ENCODE measurements around the gene TANGO2.

Gene TANGO2

DNA sequence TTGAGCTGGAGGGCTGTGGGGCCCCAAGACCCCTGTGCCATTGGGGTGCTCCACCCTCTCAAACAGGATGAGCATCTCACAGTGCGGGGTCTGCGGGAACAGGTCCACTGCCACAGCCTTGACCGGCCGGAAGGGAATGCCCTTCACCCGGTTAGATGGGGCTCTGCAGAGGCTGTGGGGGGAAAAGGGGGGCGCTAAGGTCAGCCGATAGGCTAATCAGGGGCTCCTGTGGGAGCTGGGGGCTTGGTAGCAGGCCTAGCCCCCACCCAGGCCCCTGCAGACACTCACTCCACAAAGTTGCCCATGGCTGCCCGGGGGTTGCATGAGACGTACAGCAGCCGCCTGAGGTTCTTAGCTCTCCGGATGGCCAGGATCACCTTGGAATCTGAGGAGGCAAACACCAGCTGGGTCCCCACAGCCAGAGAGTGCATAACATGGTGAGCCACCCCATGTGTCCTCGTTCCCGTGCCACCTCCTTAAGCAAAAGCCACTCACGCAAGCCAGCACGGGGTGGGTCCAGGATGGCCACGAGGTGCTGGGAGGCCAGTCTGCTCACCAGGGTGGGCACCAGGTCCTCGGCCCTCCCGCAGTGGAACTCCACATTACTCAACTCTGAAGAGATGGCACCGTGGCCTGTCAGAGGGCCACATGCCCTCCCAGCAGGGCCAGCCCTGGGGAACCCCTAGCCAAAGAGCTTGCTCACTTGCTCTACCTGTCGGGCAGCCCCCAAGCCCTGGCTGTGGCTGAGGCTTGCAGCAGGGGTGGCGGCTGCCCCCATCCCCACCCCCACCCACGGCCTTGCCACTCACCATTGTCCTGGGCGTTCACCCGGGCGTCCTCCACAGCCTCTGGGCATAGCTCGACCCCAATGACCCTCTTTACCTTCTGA is 92.0 kb downstream of the TANGO2 start:
- H3K4me3 ChIP-seq (ENCODE audit: low read length): no peak overlapping the region
- TF ChIP-seq, protein P1, sequence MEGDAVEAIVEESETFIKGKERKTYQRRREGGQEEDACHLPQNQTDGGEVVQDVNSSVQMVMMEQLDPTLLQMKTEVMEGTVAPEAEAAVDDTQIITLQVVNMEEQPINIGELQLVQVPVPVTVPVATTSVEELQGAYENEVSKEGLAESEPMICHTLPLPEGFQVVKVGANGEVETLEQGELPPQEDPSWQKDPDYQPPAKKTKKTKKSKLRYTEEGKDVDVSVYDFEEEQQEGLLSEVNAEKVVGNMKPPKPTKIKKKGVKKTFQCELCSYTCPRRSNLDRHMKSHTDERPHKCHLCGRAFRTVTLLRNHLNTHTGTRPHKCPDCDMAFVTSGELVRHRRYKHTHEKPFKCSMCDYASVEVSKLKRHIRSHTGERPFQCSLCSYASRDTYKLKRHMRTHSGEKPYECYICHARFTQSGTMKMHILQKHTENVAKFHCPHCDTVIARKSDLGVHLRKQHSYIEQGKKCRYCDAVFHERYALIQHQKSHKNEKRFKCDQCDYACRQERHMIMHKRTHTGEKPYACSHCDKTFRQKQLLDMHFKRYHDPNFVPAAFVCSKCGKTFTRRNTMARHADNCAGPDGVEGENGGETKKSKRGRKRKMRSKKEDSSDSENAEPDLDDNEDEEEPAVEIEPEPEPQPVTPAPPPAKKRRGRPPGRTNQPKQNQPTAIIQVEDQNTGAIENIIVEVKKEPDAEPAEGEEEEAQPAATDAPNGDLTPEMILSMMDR (conservative IDR thresholded peaks at IDR 0.05; ENCODE audit: low read depth, low read length): no peak
- no peak for DNase-seq (ENCODE audit: low read depth)

DNA sequence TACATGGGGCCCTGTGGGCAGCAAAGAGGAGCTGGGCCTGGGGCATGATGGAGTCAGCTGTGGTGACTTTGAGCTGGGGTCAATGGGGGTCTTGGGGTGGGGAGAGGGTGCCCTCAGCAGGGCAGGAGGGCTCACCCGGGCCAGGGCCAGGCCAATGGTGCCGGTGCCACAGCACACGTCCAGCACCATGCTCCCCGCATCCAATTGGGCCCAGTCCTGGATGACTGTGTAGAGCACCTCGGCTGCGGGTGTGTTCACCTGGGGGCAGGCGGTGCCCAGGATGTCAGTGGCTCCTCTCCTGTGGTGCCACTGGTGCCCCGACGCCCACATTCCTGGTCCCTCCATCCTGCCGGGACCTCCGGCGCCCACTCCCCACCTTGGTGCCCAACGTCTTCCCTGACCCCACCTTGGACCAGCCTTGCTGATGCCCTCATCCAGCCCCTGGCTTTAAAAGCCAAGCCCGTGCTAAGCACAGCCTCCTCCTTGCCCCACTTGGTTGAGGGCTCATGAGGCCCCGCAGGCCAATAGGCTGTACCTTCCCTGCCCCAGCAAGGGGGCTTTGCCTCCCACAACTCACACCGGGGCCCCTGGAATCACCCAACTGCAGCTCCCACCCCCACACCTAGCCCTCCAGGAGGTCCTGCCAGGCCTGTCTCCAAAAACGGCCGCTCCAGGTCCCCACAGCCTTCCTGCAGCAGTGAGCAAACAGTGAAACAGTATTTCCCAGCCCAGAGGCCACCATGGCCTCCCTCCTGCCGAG is 92.8 kb downstream of the TANGO2 start:
- H3K4me3 ChIP-seq (ENCODE audit: low read length): no peak overlapping the region
- TF ChIP-seq, protein P1 (conservative IDR thresholded peaks at IDR 0.05; ENCODE audit: low read depth, low read length): no peak
- DNase-seq (ENCODE audit: low read depth): no peak

DNA sequence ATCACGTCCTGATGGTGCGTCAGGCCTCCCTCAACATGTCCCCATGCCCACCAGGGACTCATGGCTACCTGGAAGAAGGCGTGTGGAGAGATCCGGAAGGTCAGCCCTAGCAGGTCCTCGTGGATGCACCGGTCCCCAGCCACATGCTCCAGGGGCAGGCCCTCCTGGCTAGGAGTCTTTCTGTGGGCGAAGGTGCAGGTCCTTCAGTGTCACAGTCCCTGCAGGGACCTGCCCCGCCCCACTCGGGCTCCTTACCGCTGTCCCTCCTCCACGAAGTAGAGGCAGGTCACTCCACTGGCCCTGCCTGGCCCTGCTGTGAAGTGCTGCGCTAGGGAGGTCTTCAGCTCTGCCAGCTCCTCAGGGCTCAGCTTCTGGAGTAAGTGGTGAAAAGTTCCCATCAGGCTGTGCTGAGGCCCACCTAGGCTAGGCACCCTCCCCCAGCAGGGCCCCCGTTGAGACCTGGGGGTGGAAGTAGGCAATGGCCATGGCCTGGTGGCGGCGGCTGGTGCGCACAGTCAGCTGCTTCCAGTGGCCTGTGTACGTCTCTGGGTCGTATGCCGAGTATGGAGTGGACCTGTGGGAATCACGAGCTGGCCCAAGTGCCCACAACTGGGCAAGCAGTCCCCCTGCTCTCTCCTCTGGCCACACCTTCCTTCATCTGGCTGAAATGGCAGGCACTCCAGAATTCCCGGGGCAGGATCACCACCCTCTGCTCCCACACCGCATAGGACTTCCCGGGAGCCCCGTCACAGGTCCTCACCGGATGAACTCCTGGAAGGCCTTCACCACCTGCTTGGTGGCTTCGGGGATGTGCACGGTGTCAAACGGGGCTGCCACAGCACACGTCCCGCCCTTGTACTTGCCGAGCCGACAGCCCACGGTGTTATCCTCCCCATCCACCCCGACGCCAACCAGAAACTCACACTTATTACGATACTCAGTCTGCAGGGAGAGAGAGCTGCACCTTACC is 93.9 kb downstream of the TANGO2 start:
- DNase-seq (ENCODE audit: low read depth): no peak
- TF ChIP-seq, protein P1 (conservative IDR thresholded peaks at IDR 0.05; ENCODE audit: low read depth, low read length): no peak
- no peak overlapping the region for H3K4me3 ChIP-seq (ENCODE audit: low read length)

DNA sequence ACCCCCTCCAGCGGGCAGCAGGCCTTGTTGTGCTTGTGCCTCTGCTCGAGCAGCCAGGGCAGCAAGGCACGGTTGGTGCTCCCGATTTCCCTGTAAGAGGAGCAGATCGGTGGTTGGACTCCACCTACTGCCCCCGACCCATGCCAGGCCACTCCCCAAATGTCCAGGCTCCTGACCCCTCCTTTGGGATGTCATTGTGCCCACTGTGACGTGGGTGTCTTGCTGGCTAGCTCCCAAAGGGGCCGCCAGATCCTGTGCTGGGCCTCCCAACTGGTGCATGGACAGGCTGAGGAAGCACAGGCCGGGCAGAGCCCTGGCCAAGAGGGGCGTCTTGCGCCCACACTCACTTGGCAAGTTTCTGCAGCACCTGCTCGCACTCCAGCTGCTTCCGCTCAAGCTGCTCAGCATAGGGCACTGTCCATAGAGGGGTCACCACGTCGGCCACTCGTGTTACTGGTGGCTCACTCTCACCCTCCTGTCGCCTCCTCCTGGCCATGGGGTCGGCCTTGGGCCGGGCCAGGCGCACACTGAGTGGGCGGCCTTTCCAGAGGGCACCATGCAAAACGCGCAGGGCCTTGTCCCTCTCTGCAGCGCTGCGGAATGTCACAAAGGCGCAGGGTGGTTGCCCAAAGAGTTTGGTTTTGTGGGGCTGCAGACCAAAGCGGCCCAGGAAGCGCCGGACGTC is 94.9 kb downstream of the TANGO2 start, which contains the start of gene RANBP1:
Gene RANBP1, plus strand, starts transcription at position 414 of the 685 bp plus-strand sequence. Its CDS starts 81 bp downstream, at position 495.
- TF ChIP-seq, protein P1 (conservative IDR thresholded peaks at IDR 0.05; ENCODE audit: low read depth, low read length): no peak
- no peak for DNase-seq (ENCODE audit: low read depth)
- peak within 1 kb of the TSS; percentile 90 for H3K4me3 ChIP-seq (ENCODE audit: low read length)

DNA sequence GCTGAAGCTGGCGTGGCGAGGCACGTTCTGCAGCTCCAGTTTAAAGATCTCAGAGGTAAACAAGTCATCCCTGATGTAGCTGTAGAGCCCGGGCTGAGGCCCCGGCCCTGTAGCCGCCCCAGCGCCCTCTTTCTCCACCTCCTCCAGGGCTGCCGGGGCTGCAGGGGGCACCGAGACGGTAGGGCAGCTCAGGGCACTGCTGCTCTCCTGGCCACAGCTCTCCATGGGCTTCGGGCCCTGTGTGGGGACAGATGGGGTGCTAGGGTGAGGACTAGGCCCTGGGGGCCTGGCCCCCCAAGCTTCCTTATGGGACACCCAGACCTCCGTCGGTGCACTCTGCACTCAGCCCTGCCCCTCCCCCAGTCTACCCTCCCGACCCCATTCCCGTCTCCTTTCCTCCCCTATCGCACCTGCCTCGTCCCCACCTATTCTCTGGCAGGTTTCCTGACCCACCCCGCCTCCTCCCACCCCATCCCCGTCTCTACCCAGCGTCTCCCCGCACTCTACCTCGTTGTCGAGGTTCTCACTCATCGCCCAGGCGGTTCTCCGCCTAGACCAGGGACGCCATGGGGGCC is 95.6 kb downstream of the TANGO2 start:
- TF ChIP-seq, protein P1 (conservative IDR thresholded peaks at IDR 0.05; ENCODE audit: low read depth, low read length): no peak
- no peak for DNase-seq (ENCODE audit: low read depth)
- H3K4me3 ChIP-seq (ENCODE audit: low read length): peak overlapping the region; percentile 90

All from retinal pigment epithelial cell (primary cell).